Medulla oblongata (tissue), 1 donor: ENCODE results near the gene CCDC57.
A peak's percentile ranks its signal among the peaks of the same experiment; 100 is the strongest.
"Not testable (repeated sequence)": the region's sequence is repeated elsewhere in the genome, so short reads cannot be mapped to it uniquely, and the experiment has no call there.

Source experiments
- DNase-seq: peaks from one replicate; pipeline ENCODE4 v3.0.0-alpha.2; 2015; ENCODE audit errors: extremely low spot score

Gene CCDC57

DNA sequence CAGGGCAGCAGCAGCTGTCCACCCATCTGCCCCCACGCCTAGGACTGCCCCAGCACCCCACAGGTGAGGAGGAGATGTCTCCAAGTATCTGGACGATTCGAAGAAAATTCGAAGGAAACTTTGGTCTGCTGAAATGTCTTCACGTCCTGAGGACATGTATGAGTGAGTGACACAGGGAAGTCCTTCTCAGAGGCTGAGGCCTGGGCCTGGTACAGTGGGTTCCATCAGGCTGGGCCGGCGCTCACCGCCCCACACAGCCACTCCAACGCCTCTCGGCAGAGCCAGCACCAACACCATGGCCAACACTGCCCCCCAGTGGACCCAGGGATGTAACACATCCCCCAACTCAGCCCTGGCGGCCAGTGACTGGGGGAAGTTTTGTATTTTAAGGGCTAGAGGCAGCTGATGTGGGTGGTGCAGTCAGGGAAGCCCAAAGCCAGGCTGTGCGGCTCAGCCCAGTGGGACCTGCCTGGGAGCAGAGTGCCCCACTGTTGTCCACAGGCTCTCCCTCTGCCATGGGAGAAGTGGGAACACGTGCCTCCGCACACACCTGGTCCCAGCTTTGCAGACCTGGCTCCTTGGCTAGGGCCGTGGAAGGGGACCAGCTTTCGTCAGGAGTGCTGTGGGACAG lies 58.8 kb downstream of the CCDC57 start:
- peak; percentile 88 for DNase-seq

DNA sequence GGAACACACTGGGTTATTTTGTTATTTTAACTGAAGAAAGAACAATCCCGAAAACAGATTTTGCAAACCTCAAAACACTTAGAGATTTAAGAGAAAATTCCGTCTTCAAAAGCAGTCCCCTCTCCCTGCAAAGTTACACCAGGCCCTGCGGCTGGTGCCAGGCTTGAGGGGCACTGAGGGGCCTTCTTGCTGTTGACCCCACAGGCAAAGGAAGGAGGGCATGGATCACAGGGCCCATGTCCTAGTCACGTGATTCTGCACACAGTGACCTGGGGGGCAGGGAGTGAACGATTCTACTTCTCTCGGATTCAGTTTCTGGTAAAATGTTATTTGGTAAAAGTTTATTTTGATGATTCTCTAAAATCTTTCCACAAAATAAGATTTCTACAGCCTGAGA lies 59.3 kb downstream of the CCDC57 start:
- no peak for DNase-seq

DNA sequence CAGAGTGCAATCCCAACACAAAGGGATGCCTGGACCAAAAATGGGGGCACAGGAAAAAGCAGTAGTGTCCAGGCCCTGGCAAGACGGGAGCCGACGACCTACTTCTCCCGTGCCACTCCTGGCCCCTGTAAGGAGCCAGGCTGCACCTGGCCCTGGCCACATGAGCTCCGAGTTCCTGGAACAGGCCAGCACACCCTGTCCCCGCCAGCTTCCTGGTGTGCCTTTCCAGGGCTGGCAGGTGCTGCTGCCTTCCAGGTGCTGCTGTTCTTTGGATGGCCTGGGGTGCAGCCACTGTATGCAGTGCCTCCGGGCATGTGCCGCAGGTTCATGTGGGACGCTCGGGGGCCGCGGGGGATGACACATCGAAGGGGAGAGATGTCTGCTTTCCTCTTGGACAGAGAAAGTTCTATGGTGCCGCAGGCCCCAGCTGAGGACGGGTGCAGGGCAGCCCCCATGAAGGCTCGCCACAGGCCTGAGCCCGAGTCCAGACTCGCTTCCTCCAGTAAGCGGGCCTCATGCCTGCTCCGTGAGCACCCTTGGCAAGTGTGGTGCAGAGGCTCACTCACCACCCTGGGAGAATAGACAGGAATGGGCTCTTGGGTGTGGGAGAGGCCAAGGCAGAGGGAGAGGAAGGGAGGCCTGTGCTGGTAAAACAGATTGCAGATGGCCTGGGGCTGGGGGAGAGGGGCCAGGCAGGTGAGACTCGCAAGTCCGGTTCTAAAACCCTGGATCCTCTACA lies 59.9 kb downstream of the CCDC57 start:
- no peak for DNase-seq

- no peak for DNase-seq
These were observed 60.5 kb downstream of the CCDC57 start for GRCh38 chr17:82152114-82152513.

GRCh38 chr17:82151106-82151957 lies 61.3 kb downstream of the CCDC57 start:
- DNase-seq = no peak

GRCh38 chr17:82149401-82150099 lies 63.1 kb downstream of the CCDC57 start:
- no peak for DNase-seq

DNA sequence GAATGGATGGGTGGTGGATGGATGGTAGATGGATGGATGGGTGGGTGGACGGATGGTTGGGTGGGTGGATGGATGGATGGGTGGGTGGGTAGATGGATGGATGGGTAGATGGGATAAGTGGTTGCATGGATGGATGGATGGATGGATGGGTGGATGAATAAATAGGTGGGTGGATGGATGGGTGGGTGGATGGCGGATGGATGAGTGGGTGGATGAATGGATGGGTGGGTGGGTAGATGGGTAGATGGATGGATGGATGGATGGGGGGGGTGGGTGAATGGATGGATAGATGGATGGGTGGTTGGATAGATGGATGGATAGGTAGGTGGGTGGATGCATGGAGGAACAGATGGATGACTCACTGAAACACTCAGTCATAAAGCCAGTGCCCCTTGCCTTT lies 63.6 kb downstream of the CCDC57 start:
- DNase-seq = no peak

DNA sequence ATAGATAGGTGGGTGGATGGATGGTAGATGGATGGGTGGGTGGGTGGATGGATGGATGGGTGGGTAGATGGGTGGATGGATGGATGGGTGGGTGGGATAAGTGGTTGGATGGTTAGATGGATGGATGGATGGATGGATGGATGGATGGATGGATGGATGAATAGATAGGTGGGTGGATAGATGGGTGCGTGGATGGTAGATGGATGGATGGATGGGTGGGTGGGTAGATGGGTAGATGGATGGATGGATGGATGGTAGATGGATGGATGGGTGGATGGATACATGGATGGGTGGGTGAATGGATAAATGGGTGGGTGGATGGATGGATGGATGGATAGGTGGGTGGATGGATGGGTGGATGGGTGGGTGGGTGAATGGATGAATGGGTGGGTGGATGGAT lies 64.6 kb downstream of the CCDC57 start:
- no peak for DNase-seq

GRCh38 chr17:82146663-82147654 lies 65.7 kb downstream of the CCDC57 start:
- DNase-seq = no peak

- DNase-seq = no peak
These were observed 67.0 kb downstream of the CCDC57 start for GRCh38 chr17:82145550-82146155.

DNA sequence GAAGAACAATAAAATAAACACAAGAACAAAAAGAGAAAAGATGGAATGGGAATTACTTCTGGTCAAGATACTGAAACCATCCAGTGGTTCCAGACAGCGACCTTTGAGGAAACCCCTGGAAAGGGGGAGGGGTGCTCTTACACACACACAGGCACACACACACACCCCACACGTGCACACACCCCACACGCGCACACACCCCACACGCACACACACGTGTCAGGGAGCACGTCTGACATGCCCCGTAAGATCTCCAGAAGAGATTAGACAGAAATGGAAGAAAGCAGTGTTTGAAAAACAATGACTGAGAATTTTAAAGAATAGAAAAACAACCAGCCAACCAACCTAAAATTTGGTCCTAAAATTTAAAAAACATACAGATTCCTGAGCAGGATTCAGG lies 69.3 kb downstream of the CCDC57 start:
- no peak for DNase-seq

GRCh38 chr17:82139961-82140360 lies 72.7 kb downstream of the CCDC57 start:
- DNase-seq = not testable (repeated sequence)

GRCh38 chr17:82138511-82138992 lies 74.1 kb downstream of the CCDC57 start:
- DNase-seq = no peak

GRCh38 chr17:82134101-82134500 lies 78.5 kb downstream of the CCDC57 start:
- DNase-seq = no peak

GRCh38 chr17:82133166-82133953 lies 79.3 kb downstream of the CCDC57 start:
- not testable (repeated sequence) for DNase-seq

- no peak for DNase-seq
These were observed 83.5 kb downstream of the CCDC57 start for GRCh38 chr17:82129095-82129494.

GRCh38 chr17:82128287-82128686 lies 84.4 kb downstream of the CCDC57 start:
- DNase-seq = no peak

GRCh38 chr17:82127704-82128103 lies 84.9 kb downstream of the CCDC57 start:
- no peak for DNase-seq

- no peak for DNase-seq
These were observed 85.4 kb downstream of the CCDC57 start for GRCh38 chr17:82127315-82127595.
